HepG2 (cell line): ENCODE results near the gene CPLX3. TPM values are rescaled to one million over a fixed set of nuclear protein-coding genes. Genes with fewer than 3 reads are reported as not detected.

Experiments
- ATAC-seq: fragments of 200-7000 bp; cut with Tn5 transposase; 3 replicates; pipeline ENCODE4 v1.9.1; 2020; ENCODE audit warnings: mild to moderate bottlenecking, moderate library complexity
- BruUV-seq: library from RNA; stranded (reverse); fragments of 400-500 nt; replicated peaks from 2 replicates; lab custom pipeline; 2021; lab: Mats Ljungman, UMichigan
- CTCF ChIA-PET: fragments of 300-600 bp; formaldehyde crosslinking; extraction: SDS; loops from one replicate; lab custom pipeline; 2021; ENCODE audit warnings: low total read pairs, inconsistent platforms, low intra/inter-chr PET ratio; lab: Yijun Ruan, JAX
- POLR2A ChIA-PET: fragments of 350-600 bp; sonication (Branson Sonifier 250); formaldehyde crosslinking; loops from one replicate; lab custom pipeline; 2020; ENCODE audit warnings: antibody characterized with exemption, inconsistent platforms; lab: Yijun Ruan, JAX
- DNase-seq: peaks from one replicate; pipeline ENCODE4 v3.0.0-alpha.2; 2015; ENCODE audit warnings: low spot score
- FAIRE-seq: peaks from 3 replicates; lab custom pipeline; 2011; peaks lifted over from hg19 to GRCh38; lab: Jason Lieb, UNC
- H2AFZ ChIP-seq: one replicate; pipeline ENCODE4 v1.6.1; 2011; ENCODE audit warnings: low read length, inconsistent platforms
- H3K27ac ChIP-seq: fragments of 300-600 bp; 3 replicates; pipeline ENCODE4 v1.8.0; 2011; ENCODE audit warnings: mixed run types, mild to moderate bottlenecking, mixed read lengths, low read length, inconsistent platforms; ENCODE audit not compliant: insufficient read depth; ENCODE audit errors: extremely low read length
- H3K27me3 ChIP-seq, 2 experiments: fragments of 200-600 bp in 1 of 2; 2 replicates in 1 of 2; 3 replicates in 1 of 2; pipeline versions ENCODE4 v1.6.0 to v1.8.0; 2011; ENCODE audit warnings: low read length in 2 of 2, mild to moderate bottlenecking in 2 of 2, moderate library complexity in 2 of 2, inconsistent platforms in 1 of 2; ENCODE audit not compliant: insufficient read depth in 2 of 2, control insufficient read depth in 1 of 2
- H3K36me3 ChIP-seq, 2 experiments: fragments of 200-600 bp in 1 of 2; replicated peaks in 1 of 2; 2 replicates in 1 of 2; 3 replicates in 1 of 2; pipeline versions ENCODE4 v1.5.1 to v1.8.0; 2011; ENCODE audit warnings: low read length in 2 of 2, inconsistent platforms in 1 of 2; ENCODE audit not compliant: insufficient read depth in 2 of 2, control insufficient read depth in 1 of 2
- H3K4me1 ChIP-seq: 2 replicates; pipeline ENCODE4 v1.5.1; 2012; ENCODE audit warnings: low read length, inconsistent platforms; ENCODE audit not compliant: insufficient read depth
- H3K4me2 ChIP-seq: 2 replicates; pipeline ENCODE4 v1.6.0; 2011; ENCODE audit warnings: low read depth, low read length, inconsistent platforms
- H3K4me3 ChIP-seq, 3 experiments: fragments of 200-600 bp in 1 of 3; sonication (generic), shearing (Covaris generic) in 1 of 3; replicated peaks in 1 of 3; 2 replicates each; pipeline ENCODE4 v1.5.1; 2011 to 2016; ENCODE audit warnings: low read length in 3 of 3, inconsistent platforms in 2 of 3, low read depth in 2 of 3, mild to moderate bottlenecking in 2 of 3, control low read depth in 1 of 3, mixed read lengths in 1 of 3; ENCODE audit not compliant: insufficient read depth in 1 of 3
- H3K79me2 ChIP-seq: one replicate; pipeline ENCODE4 v1.6.1; 2011; ENCODE audit warnings: low read length, inconsistent platforms; ENCODE audit not compliant: insufficient read depth
- H3K9ac ChIP-seq: 2 replicates; pipeline ENCODE4 v1.6.0; 2011; ENCODE audit warnings: mild to moderate bottlenecking, low read depth, low read length, inconsistent platforms; ENCODE audit not compliant: insufficient read depth
- H3K9me3 ChIP-seq: 2 replicates; pipeline ENCODE4 v1.5.1; 2012; ENCODE audit warnings: mild to moderate bottlenecking, low read length
- H4K20me1 ChIP-seq: 2 replicates; pipeline ENCODE4 v1.6.0; 2011; ENCODE audit warnings: inconsistent platforms, mild to moderate bottlenecking, low read length, moderate library complexity; ENCODE audit not compliant: insufficient read depth
- AKNA ChIP-seq: sonication (generic); formaldehyde crosslinking; IDR thresholded peaks from 2 replicates; pipeline ENCODE4 v1.4.0; 2020; ENCODE audit warnings: missing genetic modification reagents, borderline replicate concordance
- MLXIP ChIP-seq: sonication (generic); formaldehyde crosslinking; IDR thresholded peaks from 2 replicates; pipeline ENCODE4 v1.9.0; 2021; ENCODE audit warnings: missing genetic modification reagents, borderline replicate concordance
- PTBP1 ChIP-seq: fragments of 200-400 bp; formaldehyde crosslinking; IDR thresholded peaks from 2 replicates; pipeline ENCODE4 v1.6.1; 2018; ENCODE audit warnings: low read length, low read depth; ENCODE audit not compliant: poor library complexity, severe bottlenecking
- RXRB ChIP-seq: IDR thresholded peaks from 2 replicates; pipeline ENCODE4 v1.6.1; 2016; ENCODE audit warnings: borderline replicate concordance, missing genetic modification reagents, missing compliant biosample characterization
- SPEN ChIP-seq: sonication (generic); formaldehyde crosslinking; IDR thresholded peaks from 2 replicates; pipeline ENCODE4 v1.5.1; 2020; ENCODE audit warnings: low read depth, mild to moderate bottlenecking, missing genetic modification reagents
- ZUFSP ChIP-seq: sonication (generic); formaldehyde crosslinking; IDR thresholded peaks from 2 replicates; pipeline ENCODE4 v1.9.0; 2021; ENCODE audit warnings: missing genetic modification reagents, mild to moderate bottlenecking, borderline replicate concordance
- WGBS: methylation state at CpG from one replicate; pipeline ENCODE4 v1.1.6; 2017; ENCODE audit warnings: low lambda C conversion rate; 5-methylcytosine and 5-hydroxymethylcytosine counted together
- in situ Hi-C: cut with HindIII; loops from 2 replicates; pipeline ENCODE4 v1.10.0; 2017; ENCODE audit warnings: low pct_unique_long_range_greater_than_20kb; ENCODE audit not compliant: extremely low pct_ligation_motif_present
- intact Hi-C: fragments of 100-400 bp; cut with micrococcal nuclease; formaldehyde crosslinking; loops from one replicate; pipeline ENCODE4 v1.10.0; 2022; ENCODE audit not compliant: unreplicated experiment
- polyA plus RNA-seq, 8 experiments: library from polyadenylated mRNA; depleted of rRNA in 3 of 8; stranded (reverse) in 7 of 8; unstranded in 1 of 8; fragments of >200 nt; fragmentation: Illumina TruSeq in 4 of 8; extraction: Trizol in 4 of 8; gene quantifications; 2 replicates each; pipeline versions ENCODE4 v1.2.1 to v1.2.3, GENCODE V29; 2011 to 2016; ENCODE audit warnings: low read depth in 4 of 8, missing spikeins in 1 of 8, mixed read lengths in 1 of 8; ENCODE audit not compliant: insufficient read depth in 1 of 8
- total RNA-seq, 5 experiments: library from RNA; depleted of rRNA; stranded (reverse); fragments of >200 nt; fragmentation: Illumina TruSeq; extraction: Trizol; gene quantifications; 2 replicates each; pipeline ENCODE4 v1.2.3, GENCODE V29; 2016; ENCODE audit warnings: low read depth in 1 of 5

CPLX3 gene
- total and polyA plus RNA-seq, 2 of the 13 experiments (the other 11 are each of a cell fraction or from before 2014, with no cell fraction given) = not detected

- Histone ChIP-seq H3K36me3 (peaks cover 8 to 28% of the 10 kb centered on the region in 2 experiments; a peak in 4 of 5 replicates), H3K79me2 (peaks cover 55% of the 10 kb centered on the region), H3K4me3 (no peak overlapping the region), H3K27ac (no peak overlapping the region), H3K4me1 (peaks cover 41% of the 10 kb centered on the region), H4K20me1 (peaks cover 30% of the 10 kb centered on the region), H3K4me2 (no peak overlapping the region), H3K9ac (no peak overlapping the region), H2AFZ (no peak overlapping the region), H3K9me3 (no peaks in the 10 kb centered on the region), H3K27me3 (no peaks in the 10 kb centered on the region)
- BruUV-seq = no TSS peak
- 88% methylated on average over 4 of the region's 9 CpGs for WGBS
- TF ChIP-seq ZUFSP (CRISPR knock-in tag) (no peak), AKNA (CRISPR knock-in tag) (no peak), PTBP1 (no peak), RXRB (CRISPR knock-in tag) (no peak), SPEN (no peak), MLXIP (CRISPR knock-in tag) (no peak)
- ChIA-PET POLR2A (interaction anchor here (1.1 to 1.7 kb wide), 2 partner anchors 9 to 12 kb away, joined by 3 read pairs; no protein-coding TSS in a partner anchor), CTCF (interaction anchor here (1.6 kb wide), 1 partner anchor 15 kb away, joined by 3 read pairs; no protein-coding TSS in a partner anchor)
- FAIRE-seq (no peak), ATAC-seq (no peak), DNase-seq (no peak)
- in situ Hi-C loops (loop anchor here (10.0 kb wide), 1 partner anchor 244 kb away; the partner anchor contains the start of gene ARID3B), intact Hi-C loops (no loop called here)
Measured at GRCh38 chr15:74788683-74789151, 37.7 kb upstream of the CPLX3 start.
